ENCODE data around the gene LILRB1. TPM values are rescaled to one million over a fixed set of nuclear protein-coding genes. Genes with fewer than 3 reads are reported as not detected.

Gene LILRB1
- total RNA-seq = under 1 TPM; 0.10 to 0.48 TPM

DNA sequence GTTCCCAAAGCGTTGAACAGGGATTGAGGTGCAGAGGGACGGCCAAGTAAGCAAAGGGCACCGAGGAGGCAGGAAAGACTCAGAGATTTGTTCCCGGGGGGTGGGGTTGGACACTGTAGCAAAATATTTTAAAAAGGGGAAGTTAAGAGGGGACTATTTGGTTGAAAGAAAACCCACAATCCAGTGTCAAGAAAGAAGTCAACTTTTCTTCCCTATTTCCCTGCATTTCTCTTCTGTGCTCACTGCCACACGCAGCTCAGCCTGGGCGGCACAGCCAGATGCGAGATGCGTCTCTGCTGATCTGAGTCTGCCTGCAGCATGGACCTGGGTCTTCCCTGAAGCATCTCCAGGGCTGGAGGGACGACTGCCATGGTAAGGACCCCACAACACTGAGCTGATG lies at the start of gene LILRB1:
Gene LILRB1, plus strand, starts transcription at position 223 of the 400 bp plus-strand sequence. CDS start 590 bp downstream, outside the sequence.

DNA sequence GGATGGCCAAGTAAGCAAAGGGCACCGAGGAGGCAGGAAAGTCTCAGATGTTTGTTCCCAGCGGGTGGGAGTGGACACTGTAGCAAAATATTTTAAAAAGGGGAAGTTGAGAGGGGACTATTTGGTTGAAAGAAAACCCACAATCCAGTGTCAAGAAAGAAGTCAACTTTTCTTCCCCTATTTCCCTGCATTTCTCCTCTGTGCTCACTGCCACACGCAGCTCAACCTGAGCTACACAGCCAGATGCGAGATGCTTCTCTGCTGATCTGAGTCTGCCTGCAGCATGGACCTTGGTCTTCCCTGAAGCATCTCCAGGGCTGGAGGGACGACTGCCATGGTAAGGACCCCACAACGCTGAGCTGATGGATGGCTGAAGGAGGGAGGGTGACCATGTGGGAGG lies 36.8 kb upstream of the LILRB1 start, which contains the start of gene LILRA1:
Gene LILRA1, plus strand, starts transcription at position 188 of the 400 bp plus-strand sequence. CDS start 613 bp downstream, outside the sequence.

DNA sequence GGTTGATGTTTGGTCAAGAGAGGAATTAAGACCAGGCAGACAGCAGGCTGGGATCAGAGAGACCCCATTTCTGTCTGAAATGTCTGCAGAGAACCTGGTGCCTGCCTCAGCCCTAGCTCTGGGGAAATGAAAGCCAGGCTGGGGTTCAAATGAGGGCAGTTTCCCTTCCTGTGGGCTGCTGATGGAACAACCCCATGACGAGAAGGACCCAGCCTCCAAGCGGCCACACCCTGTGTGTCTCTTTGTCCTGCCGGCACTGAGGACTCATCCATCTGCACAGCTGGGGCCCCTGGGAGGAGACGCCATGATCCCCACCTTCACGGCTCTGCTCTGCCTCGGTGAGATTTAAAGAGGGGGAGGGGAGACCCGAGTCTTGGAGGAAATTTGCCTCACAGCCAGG lies 32.4 kb downstream of the LILRB1 start, which contains the start of gene LILRB4:
Gene LILRB4, plus strand, starts transcription at position 256 of the 400 bp plus-strand sequence. Its CDS starts 49 bp downstream, at position 305.

Small RNA genes within 50 kb of the gene (microRNA-seq; reads per million reads assigned to microRNA genes)
- not detected for gene MIR8061 (ENCODE audit: borderline microRNAs expressed, borderline replicate concordance)

Other genes starting within 250 kb of the LILRB1 start
- gene TTYH1, start 215.0 kb upstream of the LILRB1 start, total RNA-seq = under 1 TPM; 0.58 to 0.91 TPM
- 100 to 1,000 TPM; 239 to 275 TPM for gene LENG8, start 181.3 kb upstream of the LILRB1 start, total RNA-seq
- 1 to 10 TPM; 6.3 to 7.4 TPM for gene LENG9, start 166.7 kb upstream of the LILRB1 start, total RNA-seq
- gene CDC42EP5, start 157.2 kb upstream of the LILRB1 start, total RNA-seq = not detected
- 1 to 10 TPM; 3.6 to 3.7 TPM for gene LAIR2, start 127.7 kb upstream of the LILRB1 start, total RNA-seq
- gene LILRA2, start 56.7 kb upstream of the LILRB1 start, total RNA-seq = under 1 TPM; 0.23 to 0.48 TPM
- gene LILRA1, start 36.9 kb upstream of the LILRB1 start, total RNA-seq = not detected
- not detected for gene LILRB4, start 32.5 kb downstream of the LILRB1 start, total RNA-seq
- gene KIR3DL3, start 94.0 kb downstream of the LILRB1 start, total RNA-seq = not detected
- under 1 TPM; 0.34 to 0.38 TPM for gene KIR2DL3, start 108.0 kb downstream of the LILRB1 start, total RNA-seq
- gene KIR2DL1, start 139.3 kb downstream of the LILRB1 start, total RNA-seq = not detected
- gene KIR2DL4, start 173.1 kb downstream of the LILRB1 start, total RNA-seq = not detected
- under 1 TPM; 0.12 to 0.23 TPM for gene KIR3DL1, start 186.0 kb downstream of the LILRB1 start, total RNA-seq
- not detected for gene KIR2DS4, start 202.2 kb downstream of the LILRB1 start, total RNA-seq
- under 1 TPM; 0.55 to 0.67 TPM for gene KIR3DL2, start 220.0 kb downstream of the LILRB1 start, total RNA-seq
- not detected for gene FCAR, start 243.8 kb downstream of the LILRB1 start, total RNA-seq